Peyer's patch (tissue), 4 donors: Measurements from ENCODE around the gene SCN5A. TPM values are rescaled to one million over a fixed set of nuclear protein-coding genes. Genes with fewer than 3 reads are reported as not detected.

Source experiments
- DNase-seq, 3 donors: peaks; one replicate each; pipeline ENCODE4 v3.0.0-alpha.2; 2017 to 2019
- H3K27ac ChIP-seq, 4 donors: fragments of 200-600 bp; sonication (generic); one replicate each; pipeline ENCODE4 v1.5.1; 2016 to 2019
- H3K27me3 ChIP-seq, 2 donors: fragments of 200-600 bp; sonication (generic); one replicate each; pipeline ENCODE4 v1.5.1; 2019
- H3K36me3 ChIP-seq, 3 donors: fragments of 200-600 bp; sonication (generic); one replicate each; pipeline ENCODE4 v1.5.1; 2016 to 2019
- H3K4me1 ChIP-seq, 4 donors: fragments of 200-600 bp; sonication (generic); one replicate each; pipeline ENCODE4 v1.5.1; 2016 to 2019
- H3K4me3 ChIP-seq, 4 donors: fragments of 200-600 bp; sonication (generic); 1 replicate in 3 of 4; 2 replicates in 1 of 4; pipeline ENCODE4 v1.5.1; 2016 to 2019; ENCODE audit warnings: mild to moderate bottlenecking in 1 of 4
- H3K9me3 ChIP-seq, 4 donors: fragments of 200-600 bp; sonication (generic); one replicate each; pipeline ENCODE4 v1.5.1; 2016 to 2019; ENCODE audit warnings: mild to moderate bottlenecking in 1 of 4
- POLR2A ChIP-seq, 2 donors: fragments of 450-650 bp; IDR thresholded peaks; one replicate each; pipeline ENCODE4 v1.5.1; 2017; ENCODE audit warnings: antibody characterized with exemption in 2 of 2, mild to moderate bottlenecking in 2 of 2, moderate library complexity in 2 of 2
- total RNA-seq, 4 donors: library from RNA; depleted of rRNA; stranded (reverse); fragments of >200 nt; gene quantifications; one replicate each; pipeline ENCODE4 v1.1.0, GENCODE V29; 2016
- TF ChIP-seq, protein P1 (sequence below), 6 experiments: fragments of 450-650 bp in 4 of 6; fragments of 200-600 bp in 2 of 6; sonication (generic) in 1 of 6; IDR thresholded peaks; one replicate each; pipeline ENCODE4 v1.5.1; 2017 to 2019; ENCODE audit warnings: antibody characterized with exemption in 6 of 6, mild to moderate bottlenecking in 3 of 6, moderate library complexity in 1 of 6

The SCN5A gene
- total RNA-seq, 4 donors from 2014 or later: 0.13 TPM; not detected in 3

DNA sequence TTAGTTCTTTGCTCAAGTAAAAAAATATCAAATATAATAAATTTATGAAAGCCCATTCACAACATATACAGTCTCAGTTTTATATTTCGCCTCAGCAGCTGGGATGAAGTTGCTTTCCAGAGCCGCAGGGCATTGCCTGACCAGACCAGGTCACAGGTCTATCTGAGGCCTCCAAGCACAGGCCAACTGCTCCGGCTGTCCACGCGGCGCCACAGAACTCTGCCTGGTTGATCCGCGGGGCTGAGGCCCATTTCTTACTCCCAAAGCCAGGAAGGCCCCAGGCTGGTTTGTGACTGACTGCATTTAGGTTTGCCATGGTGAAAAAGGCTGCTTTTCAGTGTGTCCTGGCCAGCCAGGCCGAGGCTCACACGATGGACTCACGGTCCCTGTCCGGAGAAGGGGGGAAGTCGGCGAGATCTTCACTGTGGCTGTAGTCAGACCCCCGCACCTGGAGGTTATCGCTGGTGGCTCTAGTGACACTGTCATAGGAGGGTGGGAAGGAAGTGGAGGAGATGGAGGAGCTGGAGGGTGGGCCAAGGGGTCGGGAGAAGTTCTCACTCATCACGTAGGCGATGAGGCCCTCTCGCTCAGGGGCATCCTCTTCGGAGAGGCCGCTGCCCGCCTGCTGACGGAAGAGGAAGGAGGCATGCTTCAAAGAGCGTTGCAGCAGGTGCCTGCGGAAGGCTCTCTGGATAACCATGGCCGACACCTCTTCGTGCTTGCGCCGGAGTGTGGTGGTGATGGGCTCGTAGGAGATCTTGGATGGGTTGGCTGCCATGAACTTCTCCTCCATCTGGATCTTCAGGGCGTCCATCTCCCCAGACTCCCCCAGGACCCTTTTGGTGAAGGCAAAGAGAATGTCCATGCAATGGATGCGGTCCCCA, 99.3 kb downstream of the SCN5A start:
- DNase-seq: no peak
- no peak overlapping the region for H3K4me3 ChIP-seq
- H3K36me3 ChIP-seq: no peaks in the 10 kb centered on the region
- no peaks in the 10 kb centered on the region for H3K4me1 ChIP-seq
- no peaks in the 10 kb centered on the region for H3K9me3 ChIP-seq
- H3K27ac ChIP-seq: no peak overlapping the region
- TF ChIP-seq, protein P1, sequence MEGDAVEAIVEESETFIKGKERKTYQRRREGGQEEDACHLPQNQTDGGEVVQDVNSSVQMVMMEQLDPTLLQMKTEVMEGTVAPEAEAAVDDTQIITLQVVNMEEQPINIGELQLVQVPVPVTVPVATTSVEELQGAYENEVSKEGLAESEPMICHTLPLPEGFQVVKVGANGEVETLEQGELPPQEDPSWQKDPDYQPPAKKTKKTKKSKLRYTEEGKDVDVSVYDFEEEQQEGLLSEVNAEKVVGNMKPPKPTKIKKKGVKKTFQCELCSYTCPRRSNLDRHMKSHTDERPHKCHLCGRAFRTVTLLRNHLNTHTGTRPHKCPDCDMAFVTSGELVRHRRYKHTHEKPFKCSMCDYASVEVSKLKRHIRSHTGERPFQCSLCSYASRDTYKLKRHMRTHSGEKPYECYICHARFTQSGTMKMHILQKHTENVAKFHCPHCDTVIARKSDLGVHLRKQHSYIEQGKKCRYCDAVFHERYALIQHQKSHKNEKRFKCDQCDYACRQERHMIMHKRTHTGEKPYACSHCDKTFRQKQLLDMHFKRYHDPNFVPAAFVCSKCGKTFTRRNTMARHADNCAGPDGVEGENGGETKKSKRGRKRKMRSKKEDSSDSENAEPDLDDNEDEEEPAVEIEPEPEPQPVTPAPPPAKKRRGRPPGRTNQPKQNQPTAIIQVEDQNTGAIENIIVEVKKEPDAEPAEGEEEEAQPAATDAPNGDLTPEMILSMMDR (IDR thresholded peaks at IDR 0.05): no peak
- TF ChIP-seq POLR2A (IDR thresholded peaks at IDR 0.05): no peak
- no peaks in the 10 kb centered on the region for H3K27me3 ChIP-seq

DNA sequence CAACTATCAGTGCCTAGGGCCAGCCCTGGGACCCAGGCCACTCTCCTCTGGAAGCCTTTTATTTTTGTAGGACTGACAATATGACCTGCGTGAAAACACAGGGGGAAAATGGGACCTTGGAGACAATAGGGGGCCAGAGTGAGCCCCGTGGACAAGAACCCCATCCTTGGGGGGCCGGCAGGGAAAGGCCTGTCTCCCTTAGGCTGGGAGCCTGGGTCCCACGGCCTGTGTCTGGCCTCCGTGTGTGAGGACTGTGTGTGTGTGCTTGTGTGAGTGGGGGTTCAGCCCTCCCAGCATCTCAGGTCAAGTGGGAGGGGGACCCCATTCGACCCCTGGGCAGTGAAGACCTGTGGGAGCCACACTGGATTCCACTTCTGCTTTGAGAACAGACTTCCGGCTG, 100.0 kb downstream of the SCN5A start:
- DNase-seq: no peak
- H3K4me1 ChIP-seq: no peaks in the 10 kb centered on the region
- H3K36me3 ChIP-seq: no peaks in the 10 kb centered on the region
- H3K27me3 ChIP-seq: no peaks in the 10 kb centered on the region
- no peaks in the 10 kb centered on the region for H3K9me3 ChIP-seq
- TF ChIP-seq POLR2A (IDR thresholded peaks at IDR 0.05): no peak
- TF ChIP-seq, protein P1 (IDR thresholded peaks at IDR 0.05): no peak
- no peak overlapping the region for H3K27ac ChIP-seq
- no peak overlapping the region for H3K4me3 ChIP-seq

DNA sequence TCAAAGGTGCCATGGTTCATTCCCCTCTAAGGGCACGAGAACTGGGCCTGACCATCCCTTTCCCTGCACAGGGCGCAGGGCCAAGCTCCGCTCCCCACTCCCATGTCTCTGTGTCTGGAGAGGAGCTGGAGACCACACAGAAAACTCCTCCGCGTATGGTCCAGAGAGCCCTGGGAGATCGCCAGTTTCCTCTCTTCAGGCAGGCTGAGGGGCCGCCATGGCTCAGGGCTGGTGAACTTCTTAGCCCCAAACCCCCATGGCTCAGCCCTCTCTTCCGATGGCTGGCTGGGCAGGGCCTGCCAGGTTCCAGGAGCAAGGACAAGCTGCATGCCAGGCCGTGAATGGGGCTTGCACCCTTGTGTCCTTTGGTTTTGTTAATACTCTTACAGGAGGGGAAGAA, 100.4 kb downstream of the SCN5A start:
- H3K27ac ChIP-seq: no peak overlapping the region
- H3K4me1 ChIP-seq: no peaks in the 10 kb centered on the region
- H3K27me3 ChIP-seq: no peaks in the 10 kb centered on the region
- no peak overlapping the region for H3K4me3 ChIP-seq
- no peak for DNase-seq
- no peaks in the 10 kb centered on the region for H3K36me3 ChIP-seq
- TF ChIP-seq, protein P1 (IDR thresholded peaks at IDR 0.05): no peak
- no peak for TF ChIP-seq POLR2A (IDR thresholded peaks at IDR 0.05)
- no peaks in the 10 kb centered on the region for H3K9me3 ChIP-seq

DNA sequence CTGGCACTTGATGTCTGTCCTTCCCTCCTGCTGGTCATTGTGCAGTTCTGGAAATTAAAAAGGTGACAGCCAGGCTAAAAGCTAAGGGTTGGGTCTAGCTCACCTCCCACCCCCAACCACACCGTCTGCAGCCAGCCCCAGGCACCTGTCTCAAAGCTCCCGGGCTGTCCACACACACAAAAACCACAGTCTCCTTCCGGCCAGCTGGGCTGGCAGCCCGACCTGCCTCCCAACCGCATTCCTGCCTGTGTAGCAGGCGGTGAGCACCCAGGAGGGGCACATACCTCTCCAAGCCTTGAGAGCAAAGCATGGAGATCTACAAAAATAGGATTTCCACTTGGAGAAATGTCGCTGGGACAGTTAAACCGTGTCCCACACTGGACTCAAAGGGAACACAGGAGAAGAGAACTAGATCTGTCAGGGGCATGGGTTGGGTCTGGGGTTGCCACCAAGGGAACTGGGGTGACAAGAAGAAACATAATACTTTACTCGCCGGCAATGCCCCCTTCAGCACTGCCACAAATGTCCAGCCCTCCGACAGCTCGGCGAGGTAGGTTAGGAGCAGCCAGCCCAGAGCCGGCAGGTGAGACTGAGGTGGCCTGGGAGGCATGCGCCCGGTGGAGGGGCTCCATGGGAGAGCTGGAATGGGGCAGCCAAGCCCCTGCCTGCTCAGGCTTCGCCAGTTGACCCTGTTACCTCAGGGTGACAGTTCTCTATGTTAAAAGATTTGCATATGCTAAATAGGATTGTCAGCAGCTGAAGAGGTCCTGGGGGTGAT, 101.1 kb downstream of the SCN5A start:
- Histone ChIP-seq H3K4me3 (no peak overlapping the region), H3K36me3 (no peaks in the 10 kb centered on the region), H3K27me3 (no peaks in the 10 kb centered on the region), H3K9me3 (no peaks in the 10 kb centered on the region), H3K27ac (no peak overlapping the region), H3K4me1 (no peaks in the 10 kb centered on the region)
- no peak for DNase-seq
- TF ChIP-seq, protein P1 (IDR thresholded peaks at IDR 0.05): no peak
- TF ChIP-seq POLR2A (IDR thresholded peaks at IDR 0.05): no peak

DNA sequence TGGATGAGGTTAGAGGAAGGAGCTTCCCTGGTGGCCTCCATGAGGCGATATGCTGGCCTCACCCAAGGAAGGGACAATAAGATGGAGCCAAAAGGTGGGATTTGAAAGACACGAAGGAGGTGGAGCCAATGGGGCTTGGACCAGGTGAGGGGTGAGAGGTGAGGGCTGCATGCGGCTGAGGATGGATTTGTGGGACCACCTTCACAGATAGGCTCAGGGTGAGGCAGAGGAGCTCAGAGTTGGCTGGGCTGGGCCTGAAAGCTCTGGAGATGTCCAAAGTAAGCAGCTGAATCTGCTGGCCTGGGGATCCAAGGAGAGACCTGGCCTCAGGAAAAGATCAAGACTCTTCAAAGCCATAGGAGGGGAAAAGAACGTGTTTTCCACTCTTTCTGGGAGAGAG, 103.5 kb downstream of the SCN5A start:
- TF ChIP-seq, protein P1 (IDR thresholded peaks at IDR 0.05): no peak
- no peak for TF ChIP-seq POLR2A (IDR thresholded peaks at IDR 0.05)
- no peaks in the 10 kb centered on the region for H3K36me3 ChIP-seq
- H3K27ac ChIP-seq: no peak overlapping the region
- DNase-seq: no peak
- no peak overlapping the region for H3K4me3 ChIP-seq
- H3K27me3 ChIP-seq: no peaks in the 10 kb centered on the region
- no peaks in the 10 kb centered on the region for H3K9me3 ChIP-seq
- H3K4me1 ChIP-seq: no peaks in the 10 kb centered on the region
